ENCODE measurements around the gene ARID4B. TPM values are rescaled to one million over a fixed set of nuclear protein-coding genes. Genes with fewer than 3 reads are reported as not detected.
"Not testable (repeated sequence)": the region's sequence is repeated elsewhere in the genome, so short reads cannot be mapped to it uniquely, and the experiment has no call there.

The ARID4B gene
- total RNA-seq, 1 donor from 2014 or later = 43.6 TPM

DNA sequence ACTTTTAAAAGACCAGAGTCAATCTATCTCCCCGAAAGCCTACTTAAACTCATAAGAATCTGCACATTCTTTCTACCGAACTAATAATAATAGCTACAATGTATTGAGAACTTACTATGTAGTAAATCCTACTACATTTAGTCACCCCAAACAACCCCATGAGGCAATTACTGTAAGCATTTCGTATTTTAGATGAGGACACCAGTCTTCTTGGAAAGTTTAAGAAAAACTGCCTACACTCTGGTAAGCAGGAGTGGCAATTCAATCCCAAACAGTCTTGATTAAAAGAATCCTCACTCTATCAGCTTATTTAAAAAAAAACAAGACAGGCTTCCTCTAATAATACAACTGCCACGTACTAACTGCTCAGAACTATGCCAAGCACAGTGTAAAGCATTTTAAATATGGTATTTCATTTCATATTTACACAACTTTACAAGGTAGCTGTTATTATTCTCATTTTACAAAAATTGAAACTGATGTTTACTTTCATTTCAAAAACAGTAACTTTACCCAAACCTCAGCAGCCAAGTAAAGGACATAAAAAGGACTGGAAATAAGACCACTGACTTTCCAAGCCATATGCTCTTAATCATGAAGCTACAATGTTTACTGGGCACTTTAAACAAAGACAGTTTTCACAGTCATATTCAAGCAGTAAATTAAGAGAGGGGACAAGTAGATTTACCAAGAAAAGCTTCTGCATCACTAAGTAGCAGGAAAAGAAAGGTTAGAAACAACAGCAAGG, 13.9 kb downstream of the ARID4B start:
- Mint-ChIP-seq H3K27ac (ENCODE audit: unreplicated experiment) (peak overlapping the region; percentile 29), H3K4me3 (no peak overlapping the region), H3K9me3 (no peaks in the 10 kb centered on the region), H3K27me3 (ENCODE audit: low read depth) (no peaks in the 10 kb centered on the region), H3K36me3 (ENCODE audit: low read depth) (peaks cover 11% of the 10 kb centered on the region), H3K4me1 (peaks cover 12% of the 10 kb centered on the region)
- TF ChIP-seq CTCF (conservative IDR thresholded peaks at IDR 0.05) = no peak
- no peak for DNase-seq (ENCODE audit: low read depth, low spot score)

GRCh38 chr1:235313262-235313661, 14.7 kb downstream of the ARID4B start:
- H3K27me3 Mint-ChIP-seq (ENCODE audit: low read depth) = no peaks in the 10 kb centered on the region
- H3K4me3 Mint-ChIP-seq = no peak overlapping the region
- H3K27ac Mint-ChIP-seq (ENCODE audit: unreplicated experiment) = no peak overlapping the region
- DNase-seq (ENCODE audit: low read depth, low spot score) = no peak
- H3K4me1 Mint-ChIP-seq = peaks cover 12% of the 10 kb centered on the region
- H3K9me3 Mint-ChIP-seq = no peaks in the 10 kb centered on the region
- H3K36me3 Mint-ChIP-seq (ENCODE audit: low read depth) = peaks cover 5% of the 10 kb centered on the region
- no peak for TF ChIP-seq CTCF (conservative IDR thresholded peaks at IDR 0.05)

DNA sequence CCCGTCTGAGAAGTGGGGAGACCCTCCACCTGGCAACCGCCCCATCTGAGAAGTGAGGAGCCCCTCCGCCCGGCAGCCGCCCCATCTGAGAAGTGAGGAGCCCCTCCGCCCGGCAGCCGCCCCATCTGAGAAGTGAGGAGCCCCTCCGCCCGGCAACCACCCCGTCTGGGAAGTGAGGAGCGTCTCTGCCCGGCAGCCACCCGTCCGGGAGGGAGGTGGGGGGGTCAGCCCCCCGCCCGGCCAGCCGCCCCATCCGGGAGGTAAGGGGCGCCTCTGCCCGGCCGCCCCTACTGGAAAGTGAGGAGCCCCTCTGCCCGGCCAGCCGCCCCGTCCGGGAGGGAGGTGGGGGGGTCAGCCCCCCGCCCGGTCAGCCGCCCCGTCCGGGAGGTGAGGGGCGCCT, 18.8 kb downstream of the ARID4B start:
- H3K27me3 Mint-ChIP-seq (ENCODE audit: low read depth); H3K4me3 Mint-ChIP-seq; H3K27ac Mint-ChIP-seq (ENCODE audit: unreplicated experiment); H3K36me3 Mint-ChIP-seq (ENCODE audit: low read depth); H3K9me3 Mint-ChIP-seq; DNase-seq (ENCODE audit: low read depth, low spot score): not testable (repeated sequence)
- peaks cover 32% of the 10 kb centered on the region for H3K4me1 Mint-ChIP-seq

GRCh38 chr1:235307158-235308124, 20.5 kb downstream of the ARID4B start:
- no peak overlapping the region for H3K4me3 Mint-ChIP-seq
- H3K36me3 Mint-ChIP-seq (ENCODE audit: low read depth) = peaks cover 10% of the 10 kb centered on the region
- H3K4me1 Mint-ChIP-seq = peaks cover 26% of the 10 kb centered on the region
- no peaks in the 10 kb centered on the region for H3K9me3 Mint-ChIP-seq
- DNase-seq (ENCODE audit: low read depth, low spot score) = no peak
- peak overlapping the region; percentile 30 for H3K27ac Mint-ChIP-seq (ENCODE audit: unreplicated experiment)
- H3K27me3 Mint-ChIP-seq (ENCODE audit: low read depth) = no peaks in the 10 kb centered on the region
- no peak for TF ChIP-seq CTCF (conservative IDR thresholded peaks at IDR 0.05)

- H3K27ac Mint-ChIP-seq (ENCODE audit: unreplicated experiment) = no peak overlapping the region
- H3K4me1 Mint-ChIP-seq = peaks cover 26% of the 10 kb centered on the region
- H3K27me3 Mint-ChIP-seq (ENCODE audit: low read depth) = no peaks in the 10 kb centered on the region
Observed at GRCh38 chr1:235304549-235305451, 23.2 kb downstream of the ARID4B start.

More at GRCh38 chr1:235304549-235305451, 23.2 kb downstream of the ARID4B start:
- DNase-seq (ENCODE audit: low read depth, low spot score) = no peak
- H3K9me3 Mint-ChIP-seq = no peaks in the 10 kb centered on the region
- peaks cover 4% of the 10 kb centered on the region for H3K36me3 Mint-ChIP-seq (ENCODE audit: low read depth)
- no peak for TF ChIP-seq CTCF (conservative IDR thresholded peaks at IDR 0.05)
- H3K4me3 Mint-ChIP-seq = no peak overlapping the region

Measured in neural crest cell (in vitro differentiated cells).